HEK293 (cell line): ENCODE results near the gene HADHA.

ENCODE experiments used
- CTCF ChIA-PET: fragments of 350-600 bp; formaldehyde crosslinking; extraction: SDS; loops from one replicate; lab custom pipeline; 2021; ENCODE audit warnings: antibody characterized with exemption; lab: Yijun Ruan, JAX
- POLR2A ChIA-PET: fragments of 300-600 bp; formaldehyde crosslinking; extraction: SDS; loops from one replicate; lab custom pipeline; 2020; ENCODE audit warnings: antibody characterized with exemption, inconsistent platforms; lab: Yijun Ruan, JAX
- H3K27ac ChIP-seq: fragments of 200-500 bp; sonication (Bioruptor generic); 2 replicates; pipeline ENCODE4 v1.5.1; 2014; ENCODE audit warnings: low read depth, low read length, control low read depth, inconsistent platforms; ENCODE audit errors: extremely low read depth
- H3K36me3 ChIP-seq, 2 experiments: fragments of 200-500 bp in 1 of 2; sonication (Bioruptor generic) in 1 of 2; 1 replicate in 1 of 2; 2 replicates in 1 of 2; pipeline ENCODE4 v1.5.1; 2014 to 2017; ENCODE audit warnings: inconsistent platforms in 2 of 2, low read length in 2 of 2; ENCODE audit not compliant: control insufficient read depth in 2 of 2, insufficient read depth in 1 of 2
- H3K4me1 ChIP-seq: fragments of 200-500 bp; sonication (Bioruptor generic); 2 replicates; pipeline ENCODE4 v1.5.1; 2014; ENCODE audit warnings: mild to moderate bottlenecking, low read length, inconsistent platforms; ENCODE audit not compliant: control insufficient read depth, insufficient read depth
- H3K4me3 ChIP-seq: 2 replicates; pipeline ENCODE4 v1.5.1; 2011; ENCODE audit warnings: low read depth, mild to moderate bottlenecking, control low read depth, low read length, moderate library complexity
- H3K9me3 ChIP-seq: fragments of 200-500 bp; sonication (Bioruptor generic); 2 replicates; pipeline ENCODE4 v1.5.1; 2014; ENCODE audit warnings: low read depth, low read length, inconsistent platforms; ENCODE audit not compliant: control insufficient read depth, insufficient read depth
- FEZF1 ChIP-seq: fragments of 450-650 bp; formaldehyde crosslinking; IDR thresholded peaks from 2 replicates; pipeline ENCODE4 v1.5.1; 2016; ENCODE audit warnings: missing biosample characterization, missing genetic modification characterization
- HIC1 ChIP-seq: fragments of 450-650 bp; formaldehyde crosslinking; IDR thresholded peaks from 2 replicates; pipeline ENCODE4 v1.5.1; 2016; ENCODE audit warnings: missing biosample characterization, missing genetic modification characterization
- KLF9 ChIP-seq: fragments of 450-650 bp; formaldehyde crosslinking; IDR thresholded peaks from 2 replicates; pipeline ENCODE4 v1.5.1; 2016; ENCODE audit warnings: missing biosample characterization, missing genetic modification characterization, low read depth
- MEIS1 ChIP-seq: sonication (generic); formaldehyde crosslinking; IDR thresholded peaks from 2 replicates; pipeline ENCODE4 v1.8.1; 2022; ENCODE audit warnings: missing genetic modification reagents, mild to moderate bottlenecking, borderline replicate concordance
- PRDM10 ChIP-seq: fragments of 450-650 bp; formaldehyde crosslinking; IDR thresholded peaks from 2 replicates; pipeline ENCODE4 v1.5.1; 2016; ENCODE audit warnings: missing biosample characterization, missing genetic modification characterization
- SALL2 ChIP-seq: fragments of 450-650 bp; formaldehyde crosslinking; IDR thresholded peaks from 2 replicates; pipeline ENCODE4 v1.5.0; 2017; ENCODE audit warnings: missing biosample characterization, mild to moderate bottlenecking, missing genetic modification characterization, borderline replicate concordance
- ZIC2 ChIP-seq: fragments of 450-650 bp; formaldehyde crosslinking; IDR thresholded peaks from 2 replicates; pipeline ENCODE4 v1.5.1; 2016; ENCODE audit warnings: missing biosample characterization, missing genetic modification characterization
- ZNF10 ChIP-seq: fragments of 450-650 bp; formaldehyde crosslinking; IDR thresholded peaks from 2 replicates; pipeline ENCODE4 v1.5.1; 2017; ENCODE audit warnings: missing biosample characterization, missing genetic modification characterization
- ZNF23 ChIP-seq: fragments of 450-650 bp; formaldehyde crosslinking; IDR thresholded peaks from 2 replicates; pipeline ENCODE4 v1.5.1; 2016; ENCODE audit warnings: missing biosample characterization, missing genetic modification characterization, borderline replicate concordance
- ZNF324 ChIP-seq: fragments of 450-650 bp; formaldehyde crosslinking; IDR thresholded peaks from 2 replicates; pipeline ENCODE4 v1.5.1; 2016; ENCODE audit warnings: missing biosample characterization, missing genetic modification characterization
- ZNF391 ChIP-seq: fragments of 450-650 bp; formaldehyde crosslinking; IDR thresholded peaks from 2 replicates; pipeline ENCODE4 v1.5.1; 2016; ENCODE audit warnings: low read depth, missing biosample characterization, missing genetic modification characterization, borderline replicate concordance
- ZNF394 ChIP-seq: fragments of 450-650 bp; formaldehyde crosslinking; IDR thresholded peaks from 2 replicates; pipeline ENCODE4 v1.5.1; 2016; ENCODE audit warnings: missing biosample characterization, missing genetic modification characterization, mild to moderate bottlenecking, moderate library complexity, borderline replicate concordance
- ZNF529 ChIP-seq: fragments of 450-650 bp; formaldehyde crosslinking; IDR thresholded peaks from 2 replicates; pipeline ENCODE4 v1.5.1; 2017; ENCODE audit warnings: missing genetic modification characterization, missing biosample characterization; ENCODE audit not compliant: insufficient replicate concordance
- ZNF544 ChIP-seq: fragments of 450-650 bp; formaldehyde crosslinking; IDR thresholded peaks from 2 replicates; pipeline ENCODE4 v1.5.0; 2017; ENCODE audit warnings: missing biosample characterization, missing genetic modification characterization
- ZNF558 ChIP-seq: fragments of 450-650 bp; formaldehyde crosslinking; IDR thresholded peaks from 2 replicates; pipeline ENCODE4 v1.5.1; 2016; ENCODE audit warnings: missing biosample characterization, missing genetic modification characterization
- ZNF747 ChIP-seq: fragments of 450-650 bp; formaldehyde crosslinking; IDR thresholded peaks from 2 replicates; pipeline ENCODE4 v1.5.1; 2016; ENCODE audit warnings: missing biosample characterization, missing genetic modification characterization
- ZNF76 ChIP-seq: fragments of 450-650 bp; formaldehyde crosslinking; IDR thresholded peaks from 2 replicates; pipeline ENCODE4; 2016; ENCODE audit warnings: low read depth, missing biosample characterization, missing genetic modification characterization, borderline replicate concordance
- ZNF830 ChIP-seq: fragments of 450-650 bp; IDR thresholded peaks from 2 replicates; pipeline ENCODE4 v1.5.0; 2018; ENCODE audit warnings: missing biosample characterization, missing genetic modification characterization, low read depth, mild to moderate bottlenecking, moderate library complexity
- TF ChIP-seq, protein P1 (sequence below): fragments of 450-650 bp; formaldehyde crosslinking; IDR thresholded peaks from 2 replicates; pipeline ENCODE4 v1.5.1; 2016; ENCODE audit warnings: missing biosample characterization, missing genetic modification characterization
- TF ChIP-seq, protein P2 (sequence below): fragments of 450-650 bp; formaldehyde crosslinking; IDR thresholded peaks from 2 replicates; pipeline ENCODE4; 2016; ENCODE audit warnings: missing biosample characterization, missing genetic modification characterization

HADHA gene

DNA sequence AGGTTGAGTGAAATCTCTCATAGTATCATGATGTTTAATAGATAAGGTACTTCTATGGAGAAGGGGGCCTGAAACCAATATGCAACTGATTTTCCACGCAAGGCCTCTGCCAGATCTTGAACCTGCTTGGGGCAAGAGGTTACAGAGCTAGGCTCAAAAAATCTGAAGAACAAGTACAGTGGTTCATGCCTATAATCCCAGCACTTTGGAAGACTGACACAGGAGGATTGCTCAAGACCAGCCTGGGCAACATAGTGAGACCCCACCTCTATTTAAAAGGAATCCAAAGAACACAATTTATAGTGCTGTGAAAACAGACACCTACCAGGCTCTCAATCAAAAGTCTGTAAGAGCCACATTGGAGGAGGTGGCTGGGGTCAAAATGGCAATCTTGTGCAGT is 28.6 kb downstream of the HADHA start (continued):
- no peak for TF ChIP-seq PRDM10 (tag by site-specific recombination)

DNA sequence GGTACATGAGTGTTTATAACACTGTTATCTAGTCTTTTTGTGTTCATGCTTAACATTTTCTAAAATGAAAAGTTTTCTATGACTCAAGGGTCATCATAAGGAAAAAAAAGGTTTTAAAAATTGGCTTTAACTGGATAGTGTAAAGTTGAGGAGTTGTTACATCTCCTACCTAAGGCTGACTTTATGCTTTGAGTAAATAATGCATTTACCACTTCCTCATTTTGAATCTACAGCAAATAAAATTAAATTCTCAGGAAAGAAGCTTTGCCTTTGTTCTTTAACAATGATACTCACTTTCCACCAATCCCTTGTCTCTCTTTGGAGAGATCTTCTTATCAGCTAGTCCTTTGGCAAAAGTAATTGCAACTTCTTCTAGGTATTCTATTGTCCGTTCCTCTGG is 29.7 kb downstream of the HADHA start:
- H3K27ac ChIP-seq, result no peak overlapping the region
- TF ChIP-seq FEZF1, result no peak
- no peak for TF ChIP-seq ZNF830 (tag by site-specific recombination)
- TF ChIP-seq KLF9 (tag by site-specific recombination), result no peak
- TF ChIP-seq HIC1 (tag by site-specific recombination), result no peak
- TF ChIP-seq ZNF23 (tag by site-specific recombination), result no peak
- no peak for TF ChIP-seq ZNF391 (tag by site-specific recombination)
- TF ChIP-seq PRDM10 (tag by site-specific recombination), result no peak
- TF ChIP-seq, protein P1, sequence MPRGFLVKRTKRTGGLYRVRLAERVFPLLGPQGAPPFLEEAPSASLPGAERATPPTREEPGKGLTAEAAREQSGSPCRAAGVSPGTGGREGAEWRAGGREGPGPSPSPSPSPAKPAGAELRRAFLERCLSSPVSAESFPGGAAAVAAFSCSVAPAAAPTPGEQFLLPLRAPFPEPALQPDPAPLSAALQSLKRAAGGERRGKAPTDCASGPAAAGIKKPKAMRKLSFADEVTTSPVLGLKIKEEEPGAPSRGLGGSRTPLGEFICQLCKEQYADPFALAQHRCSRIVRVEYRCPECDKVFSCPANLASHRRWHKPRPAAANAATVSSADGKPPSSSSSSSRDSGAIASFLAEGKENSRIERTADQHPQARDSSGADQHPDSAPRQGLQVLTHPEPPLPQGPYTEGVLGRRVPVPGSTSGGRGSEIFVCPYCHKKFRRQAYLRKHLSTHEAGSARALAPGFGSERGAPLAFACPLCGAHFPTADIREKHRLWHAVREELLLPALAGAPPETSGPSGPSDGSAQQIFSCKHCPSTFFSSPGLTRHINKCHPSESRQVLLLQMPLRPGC (tag by site-specific recombination), result no peak
- no peak for TF ChIP-seq ZNF529 (tag by site-specific recombination)
- no peak for TF ChIP-seq ZNF544 (tag by site-specific recombination)
- no peak for TF ChIP-seq ZIC2
- TF ChIP-seq ZNF324 (tag by site-specific recombination), result no peak
- no peak for TF ChIP-seq ZNF10 (tag by site-specific recombination)
- TF ChIP-seq ZNF76, result no peak
- no peak for TF ChIP-seq ZNF558 (tag by site-specific recombination)
- no peak for TF ChIP-seq ZNF394
- TF ChIP-seq ZNF747, result no peak
- TF ChIP-seq MEIS1, result no peak
- TF ChIP-seq, protein P2, sequence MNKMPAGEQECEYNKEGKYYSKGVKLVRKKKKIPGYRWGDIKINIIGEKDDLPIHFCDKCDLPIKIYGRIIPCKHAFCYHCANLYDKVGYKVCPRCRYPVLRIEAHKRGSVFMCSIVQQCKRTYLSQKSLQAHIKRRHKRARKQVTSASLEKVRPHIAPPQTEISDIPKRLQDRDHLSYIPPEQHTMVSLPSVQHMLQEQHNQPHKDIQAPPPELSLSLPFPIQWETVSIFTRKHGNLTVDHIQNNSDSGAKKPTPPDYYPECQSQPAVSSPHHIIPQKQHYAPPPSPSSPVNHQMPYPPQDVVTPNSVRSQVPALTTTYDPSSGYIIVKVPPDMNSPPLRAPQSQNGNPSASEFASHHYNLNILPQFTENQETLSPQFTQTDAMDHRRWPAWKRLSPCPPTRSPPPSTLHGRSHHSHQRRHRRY (tag by site-specific recombination), result no peak
- TF ChIP-seq SALL2 (tag by site-specific recombination), result no peak
- POLR2A ChIA-PET, result interaction anchor here (0.6 kb wide), 1 partner anchor 9 kb away, joined by 5 read pairs; no protein-coding TSS in a partner anchor
- CTCF ChIA-PET, result interaction anchor here (0.6 kb wide), 1 partner anchor 302 kb away, joined by 4 read pairs; no protein-coding TSS in a partner anchor
- peaks cover 20 to 71% of the 10 kb centered on the region in 2 experiments for H3K36me3 ChIP-seq
- no peaks in the 10 kb centered on the region for H3K4me1 ChIP-seq
- no peak overlapping the region for H3K4me3 ChIP-seq
- H3K9me3 ChIP-seq, result no peaks in the 10 kb centered on the region
